Activated CD8-positive, alpha-beta memory T cell treated with anti-CD3 and anti-CD28 coated beads, Interleukin-2, amount 50 U/mL, for 24 hours (primary cell): ENCODE data around the gene TUBB2A.
"Not testable (repeated sequence)": the region's sequence is repeated elsewhere in the genome, so short reads cannot be mapped to it uniquely, and the experiment has no call there.

Source experiments
- DNase-seq: peaks from one replicate; pipeline ENCODE4 v3.0.0-alpha.2; 2020; ENCODE audit errors: extremely low read depth

Gene TUBB2A

GRCh38 chr6:3157131-3157933 is at the start of gene TUBB2A:
TUBB2A (minus strand) TSS chr6:3157544; CDS start chr6:3157463, 81 bp downstream.
- DNase-seq, result peak; percentile 39

GRCh38 chr6:3206339-3207015 is 49.1 kb upstream of the TUBB2A start:
- no peak for DNase-seq

- no peak for DNase-seq
Observed at GRCh38 chr6:3205913-3206312, 48.6 kb upstream of the TUBB2A start.

- no peak for DNase-seq
Observed at GRCh38 chr6:3204921-3205320, 47.6 kb upstream of the TUBB2A start.

GRCh38 chr6:3202999-3203696 is 45.8 kb upstream of the TUBB2A start:
- DNase-seq, result no peak

- no peak for DNase-seq
Observed at GRCh38 chr6:3201388-3201787, 44.0 kb upstream of the TUBB2A start.

- DNase-seq, result no peak
Observed at GRCh38 chr6:3200682-3201081, 43.3 kb upstream of the TUBB2A start.

- DNase-seq, result no peak
Observed at GRCh38 chr6:3199382-3199781, 42.0 kb upstream of the TUBB2A start.

- not testable (repeated sequence) for DNase-seq
Observed at GRCh38 chr6:3197734-3198133, 40.4 kb upstream of the TUBB2A start.

GRCh38 chr6:3196770-3197169 is 39.4 kb upstream of the TUBB2A start:
- no peak for DNase-seq

- DNase-seq, result no peak
Observed at GRCh38 chr6:3195695-3196497, 38.6 kb upstream of the TUBB2A start.

GRCh38 chr6:3195420-3195694 is 38.0 kb upstream of the TUBB2A start:
- no peak for DNase-seq

GRCh38 chr6:3194535-3195419 is 37.4 kb upstream of the TUBB2A start:
- DNase-seq, result no peak

- DNase-seq, result no peak
Observed at GRCh38 chr6:3193102-3193849, 35.9 kb upstream of the TUBB2A start.

- DNase-seq, result no peak
Observed at GRCh38 chr6:3190779-3191178, 33.4 kb upstream of the TUBB2A start.

GRCh38 chr6:3190056-3190455 is 32.7 kb upstream of the TUBB2A start:
- DNase-seq, result no peak

- not testable (repeated sequence) for DNase-seq
Observed at GRCh38 chr6:3189192-3189591, 31.8 kb upstream of the TUBB2A start.

- DNase-seq, result no peak
Observed at GRCh38 chr6:3188262-3188661, 30.9 kb upstream of the TUBB2A start.

- DNase-seq, result no peak
Observed at GRCh38 chr6:3186974-3187382, 29.6 kb upstream of the TUBB2A start.

GRCh38 chr6:3183066-3183465 is 25.7 kb upstream of the TUBB2A start:
- no peak for DNase-seq
